H1 (cell line): ENCODE data around the gene KCNK4. TPM values are rescaled to one million over a fixed set of nuclear protein-coding genes. Genes with fewer than 3 reads are reported as not detected.

Source experiments
- CTCF ChIA-PET: fragments of 300-600 bp; sonication (Branson Sonifier 250); formaldehyde crosslinking; loops from one replicate; lab custom pipeline; 2021; ENCODE audit not compliant: partially characterized antibody; lab: Charles Lee
- POLR2A ChIA-PET: fragments of 300-600 bp; sonication (Branson Sonifier 250); formaldehyde crosslinking; loops from one replicate; lab custom pipeline; 2021; ENCODE audit warnings: inconsistent platforms; ENCODE audit not compliant: partially characterized antibody; lab: Charles Lee
- DNase-seq, 2 experiments: peaks; one replicate each; pipeline versions ENCODE4 v3.0.0 to v3.0.0-alpha.2; 2010 to 2022; ENCODE audit warnings: low spot score in 2 of 2, low read depth in 1 of 2, mixed read lengths in 1 of 2
- FAIRE-seq: peaks from 2 replicates; lab custom pipeline; 2011; peaks lifted over from hg19 to GRCh38; lab: Jason Lieb, UNC
- H2AFZ ChIP-seq: 2 replicates; pipeline ENCODE4 v1.8.1; 2012; ENCODE audit warnings: low read length, inconsistent platforms
- H2AK5ac ChIP-seq: 2 replicates; pipeline ENCODE4 v1.6.1; 2013; ENCODE audit warnings: low read depth, low read length
- H2BK120ac ChIP-seq: replicated peaks from 2 replicates; pipeline ENCODE3; 2013; ENCODE audit warnings: low read depth, low read length, inconsistent platforms
- H2BK12ac ChIP-seq: 2 replicates; pipeline ENCODE4 v1.6.1; 2013; ENCODE audit warnings: low read depth, low read length
- H2BK15ac ChIP-seq: 2 replicates; pipeline ENCODE4 v1.6.1; 2013; ENCODE audit warnings: low read length
- H2BK20ac ChIP-seq: 2 replicates; pipeline ENCODE4 v1.6.1; 2013; ENCODE audit warnings: low read length
- H2BK5ac ChIP-seq: 2 replicates; pipeline ENCODE4 v1.6.1; 2013; ENCODE audit warnings: low read depth, low read length
- H3K14ac ChIP-seq: 2 replicates; pipeline ENCODE4 v1.6.1; 2013; ENCODE audit warnings: inconsistent platforms; ENCODE audit not compliant: insufficient read length
- H3K18ac ChIP-seq: 2 replicates; pipeline ENCODE4 v1.6.1; 2013; ENCODE audit warnings: low read length; ENCODE audit errors: extremely low read depth
- H3K23ac ChIP-seq: 2 replicates; pipeline ENCODE4 v1.6.1; 2013; ENCODE audit warnings: inconsistent platforms; ENCODE audit not compliant: insufficient read length
- H3K23me2 ChIP-seq: 2 replicates; pipeline ENCODE4 v1.6.1; 2013; ENCODE audit warnings: low read depth, low read length
- H3K27ac ChIP-seq: 2 replicates; pipeline ENCODE4 v1.6.1; 2011; ENCODE audit warnings: low read depth, low read length, inconsistent platforms
- H3K27me3 ChIP-seq, 4 experiments: replicated peaks in 1 of 4; 1 replicate in 1 of 4; 2 replicates in 3 of 4; pipeline versions ENCODE4 v1.6.1 to v1.8.1; 2011 to 2013; ENCODE audit warnings: low read length in 3 of 4, mild to moderate bottlenecking in 3 of 4, inconsistent platforms in 2 of 4, mixed read lengths in 2 of 4, moderate library complexity in 1 of 4; ENCODE audit not compliant: control insufficient read depth in 3 of 4, insufficient read depth in 3 of 4; ENCODE audit errors: extremely low read depth in 1 of 4
- H3K36me3 ChIP-seq, 4 experiments: 2 replicates each; pipeline versions ENCODE4 v1.6.1 to v1.8.1; 2011 to 2013; ENCODE audit warnings: mild to moderate bottlenecking in 4 of 4, low read length in 3 of 4, moderate library complexity in 2 of 4, control low read depth in 1 of 4, inconsistent platforms in 1 of 4; ENCODE audit not compliant: insufficient read depth in 4 of 4, control insufficient read depth in 2 of 4
- H3K4ac ChIP-seq: replicated peaks from 2 replicates; pipeline ENCODE3; 2013; ENCODE audit warnings: low read length, low read depth, mixed read lengths, inconsistent platforms; ENCODE audit not compliant: insufficient read length
- H3K4me1 ChIP-seq, 4 experiments: replicated peaks in 1 of 4; 1 replicate in 1 of 4; 2 replicates in 3 of 4; pipeline versions ENCODE4 v1.6.1 to v1.8.1; 2011 to 2013; ENCODE audit warnings: low read length in 3 of 4, inconsistent platforms in 2 of 4, mixed read lengths in 1 of 4; ENCODE audit not compliant: insufficient read depth in 4 of 4, control insufficient read depth in 3 of 4
- H3K4me2 ChIP-seq, 2 experiments: 2 replicates each; pipeline versions ENCODE4 v1.6.1 to v1.8.1; 2011 to 2013; ENCODE audit warnings: low read depth in 2 of 2, low read length in 2 of 2, control low read depth in 1 of 2, inconsistent platforms in 1 of 2, mild to moderate bottlenecking in 1 of 2; ENCODE audit not compliant: insufficient read depth in 1 of 2
- H3K4me3 ChIP-seq, 4 experiments: fragments of 200-600, 300-600 bp in 1 of 4; sonication (generic), shearing (Covaris generic), sonication (Bioruptor Twin) in 1 of 4; 2 replicates each; pipeline versions ENCODE4 v1.5.1 to v1.8.1; 2011 to 2016; ENCODE audit warnings: low read length in 4 of 4, low read depth in 3 of 4, control low read depth in 2 of 4, inconsistent platforms in 2 of 4, mild to moderate bottlenecking in 2 of 4, mixed read lengths in 1 of 4, moderate library complexity in 1 of 4; ENCODE audit not compliant: insufficient read depth in 2 of 4; ENCODE audit errors: extremely low read depth in 1 of 4
- H3K56ac ChIP-seq: replicated peaks from 2 replicates; pipeline ENCODE3; 2013; ENCODE audit warnings: low read depth, mild to moderate bottlenecking, mixed read lengths, low read length, inconsistent platforms; ENCODE audit not compliant: insufficient read length
- H3K79me1 ChIP-seq: 2 replicates; pipeline ENCODE4 v1.6.1; 2013; ENCODE audit warnings: low read depth, low read length, control low read depth
- H3K79me2 ChIP-seq, 2 experiments: 2 replicates each; pipeline versions ENCODE4 v1.6.1 to v1.8.1; 2012 to 2013; ENCODE audit warnings: low read length in 2 of 2, mild to moderate bottlenecking in 2 of 2, inconsistent platforms in 1 of 2; ENCODE audit not compliant: insufficient read depth in 2 of 2, control insufficient read depth in 1 of 2
- H3K9ac ChIP-seq, 4 experiments: replicated peaks in 1 of 4; 1 replicate in 1 of 4; 2 replicates in 3 of 4; pipeline versions ENCODE4 v1.6.1 to v1.8.1; 2011 to 2013; ENCODE audit warnings: low read depth in 3 of 4, low read length in 3 of 4, control low read depth in 2 of 4, mild to moderate bottlenecking in 2 of 4, moderate library complexity in 2 of 4, inconsistent platforms in 1 of 4; ENCODE audit errors: extremely low read depth in 1 of 4
- H3K9me3 ChIP-seq, 2 experiments: 2 replicates each; pipeline versions ENCODE4 v1.6.1 to v1.8.1; 2012 to 2013; ENCODE audit warnings: mild to moderate bottlenecking in 2 of 2, moderate library complexity in 2 of 2, control low read depth in 1 of 2, inconsistent platforms in 1 of 2, low read depth in 1 of 2, low read length in 1 of 2, mixed read lengths in 1 of 2; ENCODE audit not compliant: insufficient read depth in 2 of 2
- H4K20me1 ChIP-seq, 2 experiments: replicated peaks in 1 of 2; 2 replicates each; pipeline versions ENCODE3 to v1.8.1; 2011 to 2013; ENCODE audit warnings: inconsistent platforms in 2 of 2, low read length in 2 of 2, mild to moderate bottlenecking in 1 of 2; ENCODE audit not compliant: insufficient read depth in 2 of 2, control insufficient read depth in 1 of 2
- H4K5ac ChIP-seq: 2 replicates; pipeline ENCODE4 v1.6.1; 2013; ENCODE audit warnings: low read length, low read depth, mixed read lengths, inconsistent platforms; ENCODE audit not compliant: insufficient read length
- H4K8ac ChIP-seq: 2 replicates; pipeline ENCODE4 v1.8.0; 2013; ENCODE audit warnings: mild to moderate bottlenecking, moderate library complexity, low read length, inconsistent platforms; ENCODE audit not compliant: insufficient read depth; ENCODE audit errors: extremely low read depth
- H4K91ac ChIP-seq: replicated peaks from 2 replicates; pipeline ENCODE3; 2013; ENCODE audit warnings: low read length, mixed read lengths, inconsistent platforms; ENCODE audit not compliant: insufficient read length
- BCL11A ChIP-seq, 2 experiments: IDR thresholded peaks; one replicate each; pipeline ENCODE4 v1.6.1; 2011; ENCODE audit warnings: low read depth in 2 of 2, low read length in 2 of 2, mild to moderate bottlenecking in 2 of 2
- CEBPB ChIP-seq: IDR thresholded peaks from 2 replicates; pipeline ENCODE4 v1.6.1; 2012; ENCODE audit warnings: low read depth, low read length
- CTCF ChIP-seq, 3 experiments: IDR thresholded peaks; 1 replicate in 2 of 3; 2 replicates in 1 of 3; pipeline versions ENCODE4 v1.5.1 to v1.6.1; 2011; ENCODE audit warnings: low read length in 3 of 3, mild to moderate bottlenecking in 3 of 3, inconsistent platforms in 2 of 3, low read depth in 1 of 3, moderate library complexity in 1 of 3; ENCODE audit not compliant: insufficient read depth in 1 of 3; ENCODE audit errors: control extremely low read depth in 1 of 3
- PHF8 ChIP-seq: fragments of 200-600 bp; sonication (generic); conservative IDR thresholded peaks from 2 replicates; pipeline ENCODE4 v1.7.1; 2012; ENCODE audit warnings: low read depth, mild to moderate bottlenecking, inconsistent platforms, low read length, moderate library complexity
- SAP30 ChIP-seq: fragments of 300-600 bp; sonication (generic); IDR thresholded peaks from 2 replicates; pipeline ENCODE4 v1.7.1; 2012; ENCODE audit warnings: low read length, moderate library complexity, mild to moderate bottlenecking, inconsistent platforms; ENCODE audit not compliant: insufficient read depth, insufficient replicate concordance
- WGBS, 2 experiments: shearing (Covaris generic) in 1 of 2; methylation state at CpG; one replicate each; pipeline versions ENCODE4 v1.1.6 to v1.1.7; 2013 to 2015; ENCODE audit warnings: low lambda C conversion rate in 2 of 2, mixed read lengths in 2 of 2, inconsistent platforms in 1 of 2, low coverage in 1 of 2, missing lambda C conversion rate in 1 of 2; ENCODE audit not compliant: insufficient replicate concordance in 2 of 2, insufficient coverage in 1 of 2, insufficient read length in 1 of 2; ENCODE audit errors: extremely low coverage in 1 of 2, missing lambda C conversion rate in 1 of 2; 5-methylcytosine and 5-hydroxymethylcytosine counted together
- polyA plus RNA-seq, 7 experiments: library from polyadenylated mRNA; depleted of rRNA in 3 of 7; stranded (reverse) in 5 of 7; unstranded in 2 of 7; fragments of >200 nt in 5 of 7; fragments of 200-250 nt in 2 of 7; gene quantifications; 1 replicate in 5 of 7; 2 replicates in 1 of 7; 4 replicates in 1 of 7; pipeline versions ENCODE4 v1.2.1 to v1.2.3, GENCODE V29; 2011 to 2013; ENCODE audit warnings: missing spikeins in 2 of 7, mixed read lengths in 2 of 7
- total RNA-seq: library from RNA; stranded (reverse); fragmentation: NEBNext Ultra II Directional; extraction: Animal tissue kit (Norgen Biotek cat#: 25700); gene quantifications from 2 replicates; pipeline ENCODE4 v1.2.1, GENCODE V29; 2021

The KCNK4 gene
- total and polyA plus RNA-seq, 2 of the 8 experiments (the other 6 are each of a cell fraction or from before 2014, with no cell fraction given): 0.19 TPM; not detected in 1

GRCh38 chr11:64262271-64263002 lies 28.7 kb upstream of the KCNK4 start:
- Histone ChIP-seq H2BK120ac (no peak overlapping the region), H3K27me3 (no peaks in the 10 kb centered on the region), H2AFZ (no peak overlapping the region), H3K23ac (no peak overlapping the region), H3K9me3 (no peaks in the 10 kb centered on the region), H4K20me1 (peaks cover 8 to 20% of the 10 kb centered on the region in 2 experiments), H3K4me2 (no peak overlapping the region), H3K36me3 (peaks cover 22 to 81% (median 39%) of the 10 kb centered on the region in 4 experiments), H3K4me3 (no peak overlapping the region), H2BK12ac (no peak overlapping the region), H4K8ac (no peak overlapping the region; the same call in 1 of the 2 replicates), H3K4me1 (no peaks in the 10 kb centered on the region; a peak in 3 of 7 replicates), H3K56ac (no peak overlapping the region), H3K18ac (no peak overlapping the region)
- no peak for FAIRE-seq
- POLR2A ChIA-PET: interaction anchor here (1.2 to 11.9 kb wide), 5 partner anchors 6 to 38 kb away, joined by 3 to 352 read pairs (median 5); partner anchors contain the start of genes CATSPERZ, FKBP2, PLCB3 and PPP1R14B
- TF ChIP-seq CEBPB: no peak
- TF ChIP-seq BCL11A (IDR thresholded peaks at IDR 0.05; ENCODE audit: low read depth in 2 of 2, low read length in 2 of 2): no peak
- no peak for TF ChIP-seq CTCF (IDR thresholded peaks at IDR 0.05; ENCODE audit: control extremely low read depth in 1 of 3, insufficient read depth in 1 of 3, low read depth in 1 of 3, low read length in 3 of 3)
- no peak for TF ChIP-seq PHF8
- no peak for TF ChIP-seq SAP30
- TF ChIP-seq, all 59 proteins: peak for 0
- Histone ChIP-seq H3K79me2 (no peaks in the 10 kb centered on the region), H4K5ac (no peak overlapping the region), H2BK15ac (no peak overlapping the region), H3K79me1 (no peaks in the 10 kb centered on the region), H3K9ac (no peak overlapping the region), H2AK5ac (no peak overlapping the region), H3K14ac (no peak overlapping the region), H2BK20ac (no peak overlapping the region), H2BK5ac (no peak overlapping the region; the same call in 1 of the 2 replicates), H3K27ac (no peak overlapping the region), H3K23me2 (no peaks in the 10 kb centered on the region), H3K4ac (no peak overlapping the region), H4K91ac (no peak overlapping the region)
- DNase-seq: no peak
- 94% methylated on average over 42 of the region's 42 CpGs; no CpG with 5 or more reads in 1 of the 2 experiments for WGBS, 2 experiments
- CTCF ChIA-PET: interaction anchor here (0.9 to 8.5 kb wide), 10 partner anchors 6 to 81 kb away, joined by 3 to 102 read pairs (median 6); partner anchors contain the start of genes CATSPERZ, FERMT3, PLCB3 and PPP1R14B
